Measurements from ENCODE around the gene NAALADL2. TPM values are rescaled to one million over a fixed set of nuclear protein-coding genes. Genes with fewer than 3 reads are reported as not detected.
"Not testable (repeated sequence)": the region's sequence is repeated elsewhere in the genome, so short reads cannot be mapped to it uniquely, and the experiment has no call there.

Gene NAALADL2
- total RNA-seq, 1 donor from 2014 or later: 1.3 TPM

DNA sequence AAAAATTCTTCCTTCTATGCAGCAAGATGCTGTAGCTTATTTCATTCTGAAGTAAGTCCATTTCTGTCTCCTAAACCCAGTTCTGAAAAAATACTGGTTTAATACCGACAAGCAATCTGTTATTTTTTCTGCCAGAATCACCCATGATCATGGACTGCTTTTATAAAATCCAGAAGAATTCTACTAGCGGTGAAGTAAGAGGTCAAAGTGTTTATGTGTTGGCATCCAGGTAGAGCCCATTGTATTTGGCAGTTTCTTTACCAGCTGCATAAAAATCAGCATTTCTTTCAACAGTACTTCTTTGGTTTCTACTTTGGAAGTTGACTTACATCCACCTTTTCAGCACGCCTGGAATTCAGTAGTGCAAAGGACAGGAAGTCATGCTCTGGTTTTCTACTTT lies 484.8 kb downstream of the NAALADL2 start:
- DNase-seq (ENCODE audit: extremely low read depth, low read depth, low spot score): no peak

DNA sequence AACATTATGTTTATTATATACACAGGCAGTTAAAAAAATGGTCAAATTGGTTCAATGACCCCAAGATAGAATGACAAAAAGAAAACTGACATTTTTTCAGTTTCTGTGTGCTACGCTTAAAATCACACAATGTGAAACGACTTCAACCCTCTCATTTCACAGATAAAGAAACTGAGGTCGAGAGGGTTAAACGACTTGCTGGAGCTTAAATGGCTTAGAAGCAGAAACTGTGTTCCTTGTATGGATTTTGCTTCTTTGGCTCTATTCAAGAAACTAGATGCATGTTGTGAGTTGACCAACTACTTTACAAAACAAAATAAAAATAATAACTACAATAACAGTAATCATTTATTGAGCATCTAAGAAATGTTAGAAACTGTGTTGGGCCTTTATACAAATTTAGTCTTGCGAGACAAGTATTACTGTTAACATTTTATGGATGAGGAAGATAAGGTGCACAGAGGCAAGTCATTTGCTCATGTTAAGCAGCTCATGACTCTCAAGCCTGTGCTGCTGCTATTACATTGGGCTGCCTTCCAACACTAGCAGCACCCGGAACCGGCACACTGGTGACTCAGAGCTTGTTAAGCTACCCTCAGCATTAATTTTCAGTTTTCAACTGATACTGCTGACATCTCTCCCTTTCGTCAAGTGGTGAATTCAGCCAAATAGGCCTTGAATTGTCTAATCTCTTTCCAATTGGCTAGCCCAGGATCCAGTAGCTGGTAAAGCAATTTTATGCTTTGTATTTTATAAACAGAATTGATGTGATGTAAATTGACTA lies 487.6 kb downstream of the NAALADL2 start:
- peak; percentile 42 for DNase-seq (ENCODE audit: extremely low read depth, low read depth, low spot score)

DNA sequence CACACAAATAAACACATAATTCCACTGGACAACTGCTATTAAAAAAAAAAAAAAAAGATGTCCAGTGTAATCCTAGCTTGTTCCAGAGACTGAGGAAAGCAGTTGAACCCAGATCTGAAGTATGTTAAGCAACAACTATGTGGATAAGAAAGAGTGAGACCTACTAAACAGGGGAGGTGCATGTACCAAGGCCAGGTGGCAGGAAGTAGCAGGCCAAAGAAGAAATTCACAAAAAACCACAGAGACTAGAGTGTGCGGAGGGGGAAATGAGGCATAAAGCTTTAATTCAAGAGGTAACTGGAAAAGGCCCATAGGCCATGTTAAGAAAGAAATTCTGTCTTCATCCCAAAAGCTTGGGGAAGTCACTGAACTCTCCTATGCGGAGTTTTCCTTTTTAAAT lies 490.0 kb downstream of the NAALADL2 start:
- no peak for DNase-seq (ENCODE audit: extremely low read depth, low read depth, low spot score)

DNA sequence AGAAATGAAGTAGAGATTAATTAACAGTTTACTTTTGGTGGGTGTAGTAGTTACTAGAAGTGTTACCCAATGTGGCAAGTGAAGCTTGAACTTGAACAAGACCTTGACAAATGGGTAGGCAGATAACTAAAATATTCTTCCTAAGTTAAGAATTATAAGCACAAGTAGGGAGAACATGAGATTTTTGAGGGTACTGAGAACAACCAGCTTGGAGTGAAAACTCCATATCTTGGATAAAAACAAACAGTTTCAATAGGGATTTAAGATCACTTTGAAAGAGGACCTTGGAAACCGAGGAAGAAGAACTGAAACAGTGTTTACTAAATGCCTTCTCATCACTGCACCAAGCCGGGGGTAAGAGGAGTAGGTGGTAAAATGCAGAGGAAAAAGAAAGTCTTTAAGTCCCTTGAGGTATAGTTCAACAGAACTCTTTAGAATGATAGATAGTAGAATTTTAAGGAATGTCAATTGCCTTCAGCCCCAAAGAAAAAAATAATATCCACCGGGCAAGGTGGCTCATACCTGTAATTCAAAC lies 496.7 kb downstream of the NAALADL2 start:
- DNase-seq (ENCODE audit: extremely low read depth, low read depth, low spot score): no peak

DNA sequence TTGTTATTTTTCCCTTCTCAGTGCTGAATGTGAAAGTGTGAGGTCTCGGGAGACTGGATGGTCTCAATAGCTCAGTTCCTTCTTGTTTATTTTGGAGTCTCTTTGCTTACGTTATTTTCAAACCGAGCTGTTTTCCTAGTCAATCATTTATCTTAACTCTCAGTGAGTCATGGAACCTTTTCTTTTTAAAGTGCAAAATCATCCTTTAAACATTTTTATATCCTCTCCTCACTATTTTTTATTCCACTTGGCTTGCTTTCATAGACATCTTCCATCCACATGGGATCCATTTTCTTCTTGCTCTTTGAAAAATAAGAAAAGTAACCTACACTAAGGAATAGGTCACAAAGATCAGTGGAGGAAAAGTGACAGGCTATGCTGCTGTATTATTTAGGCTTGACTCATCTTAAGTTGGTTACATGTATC lies 497.8 kb downstream of the NAALADL2 start:
- DNase-seq (ENCODE audit: extremely low read depth, low read depth, low spot score): no peak

DNA sequence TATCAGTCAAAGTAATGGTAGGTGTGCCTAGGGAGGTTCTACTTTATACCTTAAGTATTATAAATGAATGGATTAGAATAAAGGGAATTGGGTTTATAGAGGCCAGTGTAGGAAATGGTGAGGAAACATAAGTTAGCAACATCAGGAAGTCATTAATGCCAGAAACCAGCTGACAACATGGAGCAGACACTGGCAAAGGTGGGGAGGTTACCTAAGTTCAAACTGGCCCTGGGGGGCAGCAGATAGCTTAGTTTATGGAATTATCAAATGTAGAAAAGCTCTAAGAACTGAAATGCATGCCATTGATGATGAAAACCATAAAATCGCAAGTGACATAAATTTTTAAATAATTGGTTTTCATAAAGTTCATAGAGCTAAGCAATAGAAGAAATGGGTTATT lies 498.6 kb downstream of the NAALADL2 start:
- no peak for DNase-seq (ENCODE audit: extremely low read depth, low read depth, low spot score)

DNA sequence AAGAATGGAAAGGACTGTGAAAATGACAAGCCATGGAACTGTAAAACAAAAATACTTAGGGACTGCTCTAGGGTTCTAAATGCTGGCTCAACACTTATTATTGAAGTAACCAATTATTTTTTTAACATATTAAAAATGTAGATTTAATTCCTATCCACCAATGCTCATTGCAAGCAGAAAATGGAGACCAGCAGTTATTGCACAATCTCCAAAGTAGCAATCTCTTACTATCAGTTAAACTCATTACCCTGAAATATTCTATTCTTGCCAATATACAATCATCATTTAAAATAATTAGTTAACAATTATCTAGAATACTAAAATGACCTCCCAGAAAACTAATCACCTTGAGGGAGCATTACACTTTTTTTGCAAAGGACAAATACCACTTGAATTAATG lies 499.8 kb downstream of the NAALADL2 start:
- no peak for DNase-seq (ENCODE audit: extremely low read depth, low read depth, low spot score)

DNA sequence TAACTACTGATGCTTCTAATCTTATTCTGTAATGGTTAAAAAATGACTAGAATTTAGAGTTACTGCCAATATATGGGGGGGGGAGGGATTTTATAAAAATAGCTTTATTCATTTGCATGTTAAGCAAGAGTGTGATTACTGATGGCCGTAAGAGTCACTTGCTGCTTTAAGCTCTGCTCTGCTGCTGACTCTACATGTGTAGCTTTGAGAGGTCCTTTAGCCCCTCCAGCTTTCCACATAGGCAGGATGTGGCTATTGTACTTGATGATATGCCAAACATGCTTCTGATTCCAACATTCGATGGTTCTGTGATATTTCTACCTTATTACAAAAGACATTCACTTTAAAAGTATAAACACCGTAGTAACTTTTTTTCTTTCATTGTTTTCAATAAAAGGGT lies 511.3 kb downstream of the NAALADL2 start:
- not testable (repeated sequence) for DNase-seq (ENCODE audit: extremely low read depth, low read depth, low spot score)

DNA sequence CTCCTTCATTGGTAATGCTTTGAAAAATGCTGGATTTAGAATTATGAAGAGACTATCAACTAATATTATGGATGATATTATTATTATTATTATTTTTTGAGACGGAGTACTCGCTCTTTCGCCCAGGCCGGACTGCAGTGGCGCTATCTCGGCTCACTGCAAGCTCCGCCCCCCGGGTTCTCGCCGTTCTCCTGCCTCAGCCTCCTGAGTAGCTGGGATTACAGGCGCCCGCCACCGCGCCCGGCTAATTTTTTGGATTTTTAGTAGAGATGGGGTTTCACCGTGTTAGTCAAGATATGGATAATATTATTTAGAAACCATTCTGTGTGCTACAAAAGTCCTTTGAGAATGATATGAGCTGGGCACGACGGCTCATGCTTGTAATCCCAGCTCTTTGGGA lies 512.1 kb downstream of the NAALADL2 start:
- DNase-seq (ENCODE audit: extremely low read depth, low read depth, low spot score): not testable (repeated sequence)

DNA sequence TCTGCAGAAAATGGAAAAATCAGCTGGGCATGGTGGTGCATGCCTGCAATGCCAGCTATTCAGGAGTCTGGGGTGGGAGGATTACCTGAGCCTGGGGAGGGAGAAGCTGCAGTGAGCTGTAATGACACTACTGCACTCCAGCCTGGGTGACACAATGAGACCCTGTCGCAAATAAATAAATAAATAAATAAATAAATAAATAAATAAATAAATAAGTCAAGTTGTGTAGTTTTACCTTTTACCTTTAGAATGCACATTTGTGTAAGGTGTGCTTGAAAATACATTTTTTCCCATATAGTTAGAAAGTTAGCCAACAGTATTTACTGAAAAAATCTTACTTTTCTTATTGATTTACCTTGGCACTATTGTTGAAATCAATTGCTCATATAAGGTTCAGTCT lies 515.6 kb downstream of the NAALADL2 start:
- DNase-seq (ENCODE audit: extremely low read depth, low read depth, low spot score): no peak

DNA sequence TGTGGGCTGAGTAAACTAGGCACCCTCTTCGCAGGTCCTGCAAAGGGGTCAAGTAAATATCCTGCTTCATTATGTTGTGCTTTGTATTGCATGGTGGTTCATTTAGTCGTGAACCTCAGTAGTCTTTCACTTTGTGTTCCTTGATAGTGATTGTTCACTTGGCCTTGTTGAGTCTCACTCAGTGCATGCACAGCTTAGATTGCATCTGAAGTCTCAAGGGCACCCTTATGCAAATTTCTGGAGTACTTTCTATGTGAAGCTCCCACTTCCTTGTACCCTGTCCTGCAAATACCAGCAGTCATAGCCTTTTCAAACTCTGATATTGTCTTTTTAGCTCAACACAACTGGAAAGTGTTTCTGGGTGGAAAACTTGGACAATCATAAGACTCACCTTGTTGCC lies 519.2 kb downstream of the NAALADL2 start:
- no peak for DNase-seq (ENCODE audit: extremely low read depth, low read depth, low spot score)

DNA sequence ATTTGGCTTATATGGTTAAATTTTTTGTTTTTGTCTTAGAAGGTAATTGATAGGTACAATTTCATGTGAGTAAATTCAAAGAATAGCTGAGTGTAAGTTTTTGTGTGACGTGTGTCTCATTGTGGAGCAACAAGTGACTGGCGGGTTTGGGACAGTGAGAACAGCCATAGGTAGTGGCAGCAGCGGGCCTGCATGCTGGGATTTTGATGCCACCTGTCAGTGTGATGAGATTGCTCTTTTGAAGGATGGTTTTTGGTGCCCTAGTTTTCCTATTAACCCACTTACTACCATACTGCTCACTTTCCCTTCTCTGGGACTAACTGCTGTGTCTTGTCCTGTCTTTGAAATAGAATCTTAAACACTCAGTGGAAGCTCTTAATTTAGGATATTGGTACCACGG lies 522.6 kb downstream of the NAALADL2 start:
- no peak for DNase-seq (ENCODE audit: extremely low read depth, low read depth, low spot score)

DNA sequence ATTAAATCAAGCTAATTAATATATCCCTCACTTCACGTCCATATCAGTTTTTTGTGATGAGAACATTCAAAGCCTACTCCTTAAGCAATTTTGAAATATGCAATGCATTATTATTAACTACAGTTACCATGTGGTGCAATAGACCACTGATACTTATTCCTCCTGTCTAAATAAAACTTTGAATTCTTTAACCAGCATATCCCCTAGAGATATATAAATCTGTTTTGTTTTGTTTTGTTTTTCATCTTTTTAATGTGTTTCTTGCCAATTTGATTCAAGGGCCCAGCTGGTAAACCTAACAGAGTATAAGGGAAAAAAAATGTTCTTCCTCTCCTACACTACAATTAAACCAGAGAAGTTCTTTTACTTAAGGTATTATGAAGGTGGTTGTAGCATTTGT lies 524.2 kb downstream of the NAALADL2 start:
- DNase-seq (ENCODE audit: extremely low read depth, low read depth, low spot score): no peak

DNA sequence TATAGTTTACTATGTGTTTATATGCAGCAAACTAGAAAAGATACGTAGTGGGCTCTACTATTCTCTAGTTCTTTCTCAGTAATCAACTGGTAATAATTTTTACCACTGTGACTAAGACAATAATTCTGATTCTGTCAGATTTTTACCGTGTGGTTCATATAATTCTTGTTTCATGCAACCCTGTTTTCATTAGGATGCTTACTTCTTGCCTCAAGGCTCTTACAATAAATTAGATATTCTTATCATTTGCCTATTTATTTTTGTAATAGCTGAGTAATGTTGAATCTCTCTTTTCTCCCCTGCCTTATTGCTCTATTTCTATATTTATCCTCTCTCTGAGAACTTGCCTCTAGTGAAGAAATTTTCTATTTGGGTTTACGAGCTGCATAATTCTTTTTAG lies 524.7 kb downstream of the NAALADL2 start:
- DNase-seq (ENCODE audit: extremely low read depth, low read depth, low spot score): no peak

DNA sequence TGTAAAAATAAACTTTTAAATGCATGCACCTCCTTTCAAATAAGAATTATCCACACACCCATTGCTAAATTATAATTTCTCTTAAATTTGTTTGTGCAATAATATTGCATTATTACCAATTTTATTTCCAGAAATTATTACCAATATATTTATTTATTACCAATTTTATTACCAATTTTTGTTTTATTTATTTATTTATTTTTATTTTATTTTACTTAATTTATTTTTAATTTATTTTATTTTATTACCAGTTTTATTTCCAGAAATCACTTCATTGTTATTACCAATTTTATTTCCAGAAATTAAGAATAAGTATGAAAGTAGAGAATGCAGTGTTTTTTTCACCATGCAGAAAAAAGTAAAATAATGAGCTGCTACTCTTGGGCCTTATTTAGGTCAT lies 525.4 kb downstream of the NAALADL2 start:
- no peak for DNase-seq (ENCODE audit: extremely low read depth, low read depth, low spot score)

DNA sequence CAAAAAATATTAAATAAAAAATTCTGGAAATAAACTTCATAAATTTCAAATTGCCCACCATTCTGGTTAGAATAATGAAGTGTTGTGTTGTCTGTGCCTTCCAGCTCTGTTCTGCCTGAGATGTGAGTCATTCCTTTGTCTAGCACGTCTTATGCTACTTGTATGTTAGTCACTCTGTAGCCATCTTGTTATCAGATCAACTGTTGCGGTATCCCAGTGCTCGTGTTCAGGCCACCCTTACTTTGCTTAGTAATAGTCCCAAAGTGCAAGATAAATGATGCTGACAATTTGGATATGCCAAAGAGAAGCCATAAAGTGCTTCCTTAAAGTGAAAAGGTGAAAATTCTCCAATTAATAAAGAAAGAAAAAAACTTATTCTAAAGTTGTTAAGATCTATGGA lies 527.5 kb downstream of the NAALADL2 start:
- peak; percentile 45 for DNase-seq (ENCODE audit: extremely low read depth, low read depth, low spot score)

DNA sequence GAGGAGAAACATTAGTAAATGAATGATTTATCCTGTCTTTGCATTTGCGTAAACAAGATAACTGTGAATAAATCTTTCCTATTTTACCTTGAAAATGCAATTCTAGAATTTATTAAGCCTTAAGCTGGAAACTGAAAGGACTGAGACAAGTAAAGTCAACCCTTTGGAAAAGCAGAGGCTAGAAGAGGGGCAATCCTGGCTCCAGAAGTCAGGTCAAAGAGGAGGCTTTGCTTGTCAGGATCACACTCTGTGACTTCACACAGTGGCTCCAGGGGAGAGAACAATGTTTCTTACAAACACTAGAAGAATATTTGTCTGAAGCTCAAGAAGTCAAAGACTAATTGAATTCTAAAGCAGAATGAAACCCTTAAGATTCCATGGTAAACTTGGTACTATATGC lies 530.4 kb downstream of the NAALADL2 start:
- no peak for DNase-seq (ENCODE audit: extremely low read depth, low read depth, low spot score)

DNA sequence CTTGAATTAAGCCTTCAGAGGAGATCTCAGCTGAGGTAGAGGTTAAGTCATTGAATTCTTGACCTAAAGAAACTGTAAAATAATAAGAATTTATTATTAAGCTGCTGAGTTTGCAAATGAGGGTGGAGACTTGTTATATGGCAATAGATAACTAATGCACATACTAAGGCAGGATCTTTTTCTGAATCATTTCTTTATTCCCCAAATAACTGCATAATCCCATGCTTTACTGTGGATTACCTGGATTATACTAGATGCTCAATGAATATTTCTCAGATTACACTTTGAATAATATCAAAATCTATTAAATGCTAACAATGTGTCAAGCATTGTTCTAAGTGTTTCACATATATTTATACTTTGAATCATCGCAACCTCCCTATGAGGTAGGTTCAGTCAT lies 532.5 kb downstream of the NAALADL2 start:
- no peak for DNase-seq (ENCODE audit: extremely low read depth, low read depth, low spot score)

DNA sequence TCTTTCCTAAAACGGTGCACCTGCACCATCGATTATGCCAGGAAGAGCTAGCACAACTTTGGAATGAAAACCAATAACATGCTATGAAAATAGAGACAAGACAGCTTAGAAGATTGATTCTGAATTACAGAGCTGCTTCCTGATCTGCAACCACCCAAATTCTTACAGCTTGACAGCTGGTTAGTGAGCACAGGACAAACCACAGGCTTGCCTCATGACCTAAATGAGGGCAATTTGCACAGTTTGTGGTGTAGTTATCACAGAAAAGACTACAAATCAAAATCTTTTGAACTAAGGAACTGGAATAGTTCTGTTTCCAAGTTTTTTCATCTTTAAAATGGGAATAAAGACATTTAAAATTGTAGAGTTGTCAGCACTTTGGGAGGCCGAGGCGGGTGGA lies 533.5 kb downstream of the NAALADL2 start:
- DNase-seq (ENCODE audit: extremely low read depth, low read depth, low spot score): no peak

DNA sequence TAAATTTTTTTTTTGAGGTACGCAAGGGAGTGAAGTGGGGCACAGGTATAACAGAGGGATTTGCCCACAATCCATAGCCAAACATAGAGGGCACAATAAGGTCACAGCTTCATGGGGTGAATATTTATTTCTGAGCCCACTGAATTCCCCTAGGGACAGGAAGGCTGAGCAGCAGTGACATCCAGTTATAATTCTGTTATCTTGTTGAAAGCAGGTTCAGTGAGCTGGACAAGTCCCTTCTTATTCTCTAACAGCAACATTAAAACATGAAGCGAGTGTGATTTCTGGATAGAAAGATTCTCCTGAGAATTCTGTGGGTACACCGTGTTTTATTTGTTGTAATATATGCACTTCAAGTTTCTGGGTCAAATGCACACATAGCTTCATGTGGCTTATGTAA lies 538.2 kb downstream of the NAALADL2 start:
- DNase-seq (ENCODE audit: extremely low read depth, low read depth, low spot score): no peak

DNA sequence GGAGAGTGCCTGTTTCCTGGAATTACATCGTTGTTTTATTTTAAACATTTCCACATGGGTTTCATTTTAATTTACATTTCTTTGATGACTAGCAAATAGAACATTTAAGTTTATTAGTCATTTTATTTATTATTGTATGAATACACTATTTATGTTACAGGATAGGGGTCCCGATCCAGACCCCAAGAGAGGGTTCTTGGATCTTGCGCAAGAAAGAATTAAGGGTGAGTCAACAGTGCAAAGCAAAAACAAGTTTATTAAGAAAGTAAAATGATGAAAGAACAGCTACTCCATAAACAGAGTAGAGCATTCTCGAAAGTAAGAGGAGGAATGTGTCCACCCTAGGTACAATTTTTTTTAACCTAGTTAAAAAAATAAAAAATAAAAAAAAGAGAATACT lies 539.5 kb downstream of the NAALADL2 start:
- DNase-seq (ENCODE audit: extremely low read depth, low read depth, low spot score): no peak

DNA sequence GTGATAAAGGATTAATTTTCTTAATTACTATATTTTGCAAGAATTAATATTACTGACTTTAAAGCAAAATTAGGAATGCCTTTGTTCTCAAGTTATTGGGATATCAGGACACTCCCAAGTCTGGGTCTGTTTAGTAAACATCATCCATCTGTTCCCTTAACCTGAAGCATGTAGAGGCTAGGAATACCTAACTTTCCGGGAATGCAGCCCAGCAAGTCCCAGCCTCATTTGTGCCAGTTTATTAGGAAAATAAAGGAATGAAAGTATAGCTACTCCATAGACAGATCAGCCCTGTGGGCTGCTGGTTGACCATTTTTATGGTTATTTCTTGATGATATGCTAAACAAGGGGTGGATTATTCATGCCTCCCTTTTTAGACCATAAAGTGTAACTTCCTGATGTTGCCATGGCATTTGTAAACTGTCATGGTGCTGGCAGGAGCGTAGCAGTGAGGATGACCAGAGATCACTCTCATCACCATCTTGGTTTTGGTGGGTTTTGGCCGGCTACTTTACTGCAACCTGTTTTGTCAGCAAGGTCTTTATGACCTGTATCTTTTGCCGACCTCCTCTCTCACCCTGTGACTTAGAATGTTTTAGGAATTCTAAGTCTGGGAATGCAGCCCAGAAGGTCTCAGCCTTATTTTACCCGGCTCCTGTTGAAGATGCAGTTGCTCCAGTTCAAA lies 540.2 kb downstream of the NAALADL2 start:
- DNase-seq (ENCODE audit: extremely low read depth, low read depth, low spot score): no peak
